GM12891 (cell line): ENCODE measurements around the gene ATG4A.

ENCODE experiments used
- DNase-seq: peaks from one replicate; pipeline ENCODE4 v3.0.0; 2011; ENCODE audit warnings: low spot score; ENCODE audit not compliant: insufficient read length
- FAIRE-seq: peaks from 2 replicates; lab custom pipeline; 2011; peaks lifted over from hg19 to GRCh38; lab: Jason Lieb, UNC
- PAX5 ChIP-seq: IDR thresholded peaks from 2 replicates; pipeline ENCODE4 v1.6.1; 2011; ENCODE audit warnings: low read length, moderate library complexity, mild to moderate bottlenecking; ENCODE audit not compliant: insufficient read depth, severe bottlenecking
- POLR2A ChIP-seq: IDR thresholded peaks from 2 replicates; pipeline ENCODE4 v1.6.1; 2011; ENCODE audit warnings: low read depth, low read length, control low read depth
- POLR2AphosphoS5 ChIP-seq: IDR thresholded peaks from 2 replicates; pipeline ENCODE4 v1.6.1; 2011; ENCODE audit warnings: low read depth, low read length, control low read depth
- POU2F2 ChIP-seq: IDR thresholded peaks from 2 replicates; pipeline ENCODE4 v1.6.1; 2011; ENCODE audit warnings: low read depth, mild to moderate bottlenecking, control low read depth, low read length, moderate library complexity
- SPI1 ChIP-seq: IDR thresholded peaks from 2 replicates; pipeline ENCODE4 v1.6.1; 2011; ENCODE audit warnings: low read depth, low read length, control low read depth
- TAF1 ChIP-seq: IDR thresholded peaks from 2 replicates; pipeline ENCODE4 v1.6.1; 2011; ENCODE audit warnings: low read depth, low read length, control low read depth

The ATG4A gene

DNA sequence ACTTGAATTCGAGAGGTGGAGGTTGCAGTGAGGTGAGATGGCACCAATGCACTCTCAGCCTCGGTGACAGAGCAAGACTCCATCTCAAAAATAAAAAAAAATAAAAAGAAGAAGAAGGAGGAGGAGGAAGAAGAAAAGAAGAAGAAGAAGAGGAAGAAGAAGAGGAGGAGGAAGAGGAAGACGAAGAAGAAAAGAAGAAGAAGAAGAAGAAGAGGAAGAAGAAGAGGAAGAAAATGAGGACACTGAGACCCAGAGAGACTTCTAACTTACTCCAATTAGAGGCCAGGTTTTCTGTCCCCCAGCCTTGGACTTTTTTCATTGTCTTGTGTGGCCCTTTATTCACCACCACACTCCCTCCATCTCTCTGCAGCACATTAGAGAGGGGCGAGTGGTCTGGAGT, 70.7 kb downstream of the ATG4A start:
- DNase-seq = no peak
- TF ChIP-seq PAX5 (no peak), SPI1 (no peak), POLR2A (no peak), POU2F2 (no peak), TAF1 (no peak), POLR2AphosphoS5 (no peak)
- FAIRE-seq = no peak

DNA sequence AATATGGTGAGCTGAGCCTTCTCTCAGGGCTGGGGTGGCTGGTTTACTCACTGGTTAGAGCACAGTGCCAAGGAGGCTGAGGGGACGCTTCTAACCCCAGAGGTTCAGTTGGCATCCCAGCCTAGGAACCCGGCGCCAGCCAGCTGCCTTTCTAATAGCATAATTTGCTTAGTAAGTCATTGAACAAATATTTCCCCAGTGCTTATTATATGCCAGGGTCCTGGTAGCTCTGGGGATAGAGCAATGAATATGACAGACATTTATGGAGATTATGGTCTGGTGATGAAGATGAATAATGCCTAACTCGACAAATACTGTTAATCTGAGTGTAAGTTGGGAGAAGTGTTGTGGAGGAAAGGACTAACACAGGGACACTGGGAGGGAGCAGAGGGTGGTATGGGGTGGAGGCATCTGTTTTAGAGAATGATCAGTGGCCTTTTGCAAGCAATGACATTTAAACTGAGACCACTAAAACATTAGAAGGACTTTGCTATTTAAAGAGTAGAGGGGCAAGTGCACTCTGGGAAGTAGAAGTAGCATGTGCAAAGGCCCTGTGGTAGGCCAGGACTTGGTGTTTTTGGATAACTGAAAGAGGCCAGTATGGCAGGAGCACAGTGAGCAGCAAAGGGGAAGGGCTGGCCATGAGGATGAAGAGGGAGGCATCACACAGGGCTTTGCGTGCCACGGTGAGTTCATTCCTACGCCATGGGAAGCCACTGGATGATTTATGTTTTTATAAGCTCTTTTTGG, 71.9 kb downstream of the ATG4A start:
- FAIRE-seq (no peak), DNase-seq (no peak)
- TF ChIP-seq POLR2AphosphoS5 (no peak), POU2F2 (no peak), PAX5 (no peak), POLR2A (no peak), SPI1 (no peak), TAF1 (no peak)

GRCh38 chrX:108165383-108166111, 74.0 kb downstream of the ATG4A start:
- TF ChIP-seq POLR2AphosphoS5 (no peak), PAX5 (no peak), POLR2A (no peak), TAF1 (no peak), POU2F2 (no peak), SPI1 (no peak)
- no peak for DNase-seq
- FAIRE-seq = no peak

- TF ChIP-seq TAF1 (no peak), POU2F2 (no peak), POLR2AphosphoS5 (no peak), SPI1 (no peak), POLR2A (no peak), PAX5 (no peak)
- peak; percentile 66 for FAIRE-seq
- no peak for DNase-seq
These were observed 75.8 kb downstream of the ATG4A start for GRCh38 chrX:108167211-108167872.

- DNase-seq = no peak
- no peak for FAIRE-seq
- TF ChIP-seq POU2F2 (no peak), TAF1 (no peak), POLR2A (no peak), POLR2AphosphoS5 (no peak), SPI1 (no peak), PAX5 (no peak)
These were observed 77.6 kb downstream of the ATG4A start for GRCh38 chrX:108168961-108169740.

DNA sequence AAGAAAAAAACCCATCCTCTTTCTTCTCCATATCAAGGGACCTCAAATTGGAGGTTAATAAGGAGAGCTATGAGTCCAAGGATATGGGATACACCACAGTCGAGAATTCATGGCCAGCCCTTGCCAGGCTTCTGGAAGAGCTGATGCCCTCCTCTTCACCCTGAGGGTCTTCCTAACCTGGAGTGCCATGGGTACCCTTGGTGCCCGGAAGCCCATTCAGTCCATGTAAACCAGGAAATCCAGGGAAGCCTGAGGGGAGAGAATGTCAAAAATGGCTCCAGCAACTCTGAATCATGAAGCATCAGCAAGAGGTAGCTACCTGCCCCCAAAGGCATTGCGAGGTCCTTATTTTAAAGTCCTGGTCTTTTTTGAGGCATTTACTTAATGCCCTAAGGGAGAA, 78.2 kb downstream of the ATG4A start:
- DNase-seq (no peak), FAIRE-seq (no peak)
- TF ChIP-seq POU2F2 (no peak), POLR2AphosphoS5 (no peak), PAX5 (no peak), TAF1 (no peak), POLR2A (no peak), SPI1 (no peak)

DNA sequence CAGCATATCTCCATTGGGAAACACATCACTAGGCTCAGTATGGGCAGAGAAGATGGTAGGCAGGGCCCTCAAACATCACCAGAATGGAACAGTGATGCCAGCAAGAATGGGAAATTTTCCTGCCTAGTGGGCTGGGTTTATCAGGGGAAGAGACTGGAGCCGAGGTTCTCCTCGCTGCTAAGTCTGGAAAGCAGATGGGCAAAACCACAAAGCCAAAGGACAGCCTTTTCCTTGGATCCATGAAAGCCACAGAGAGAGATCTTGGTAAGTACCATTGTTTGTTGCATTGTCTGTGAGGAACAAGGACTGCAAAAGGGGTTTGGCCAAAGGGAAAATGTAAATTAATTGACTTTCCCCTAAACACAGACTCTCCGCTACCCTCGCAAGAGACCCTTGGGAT, 80.1 kb downstream of the ATG4A start:
- TF ChIP-seq SPI1 (no peak), TAF1 (no peak), POLR2A (no peak), PAX5 (no peak), POLR2AphosphoS5 (no peak), POU2F2 (no peak)
- FAIRE-seq (no peak), DNase-seq (no peak)

DNA sequence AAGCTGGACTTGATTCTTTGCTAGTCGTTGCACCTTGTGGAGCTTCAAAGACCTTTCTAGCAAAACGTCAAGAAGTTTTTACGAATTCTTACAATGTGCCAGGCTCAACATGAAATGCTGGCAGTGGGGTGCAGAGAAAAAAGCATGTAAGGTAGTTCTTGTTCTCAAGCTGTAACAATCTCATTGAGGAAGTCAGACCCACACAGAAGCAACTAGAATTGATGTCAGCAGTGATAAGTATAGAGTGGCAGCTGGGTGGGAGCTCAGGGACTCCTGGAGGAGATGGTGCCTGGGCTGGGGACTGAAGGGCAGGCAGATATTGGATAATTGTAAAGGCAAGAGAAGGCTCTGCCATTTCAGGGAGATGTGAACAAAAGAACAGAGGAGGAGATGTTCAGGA, 82.3 kb downstream of the ATG4A start:
- DNase-seq (no peak), FAIRE-seq (no peak)
- TF ChIP-seq SPI1 = no peak
- no peak for TF ChIP-seq TAF1
- no peak for TF ChIP-seq POU2F2
- no peak for TF ChIP-seq POLR2AphosphoS5
- no peak for TF ChIP-seq POLR2A
- TF ChIP-seq PAX5 = no peak
